Loucy (cell line): ENCODE results near the gene SCN2A.
A peak's percentile ranks its signal among the peaks of the same experiment; 100 is the strongest.

Experiments used
- H2AFZ ChIP-seq: fragments of 200-600 bp; sonication (generic); 2 replicates; pipeline ENCODE4 v1.6.0; 2016; ENCODE audit warnings: antibody characterized with exemption, mild to moderate bottlenecking, low read length, moderate library complexity
- H3F3A ChIP-seq: fragments of 200-600 bp; 2 replicates; pipeline ENCODE4 v1.6.0; 2016; ENCODE audit warnings: antibody characterized with exemption, low read depth, mild to moderate bottlenecking
- H3K27me3 ChIP-seq: fragments of 200-600 bp; sonication (generic); 2 replicates; pipeline ENCODE4 v1.6.1; 2014; ENCODE audit warnings: low read length, mild to moderate bottlenecking; ENCODE audit not compliant: insufficient read depth, poor library complexity, severe bottlenecking
- H3K36me3 ChIP-seq: fragments of 200-600 bp; sonication (generic); 2 replicates; pipeline ENCODE4 v1.6.1; 2016; ENCODE audit warnings: low read length; ENCODE audit not compliant: insufficient read depth
- H3K4me1 ChIP-seq: fragments of 200-600 bp; sonication (generic); 2 replicates; pipeline ENCODE4 v1.5.1; 2014; ENCODE audit warnings: low read length, mild to moderate bottlenecking; ENCODE audit not compliant: insufficient read depth, poor library complexity, severe bottlenecking
- H3K4me2 ChIP-seq: fragments of 200-600 bp; sonication (generic); 2 replicates; pipeline ENCODE4 v1.6.0; 2014; ENCODE audit warnings: antibody characterized with exemption, low read length, low read depth, mild to moderate bottlenecking; ENCODE audit not compliant: poor library complexity, severe bottlenecking
- H3K4me3 ChIP-seq: fragments of 200-600 bp; sonication (generic); 2 replicates; pipeline ENCODE4 v1.5.1; 2014; ENCODE audit warnings: low read length, mild to moderate bottlenecking, mixed read lengths; ENCODE audit not compliant: poor library complexity, severe bottlenecking
- H3K79me2 ChIP-seq: fragments of 200-600 bp; sonication (generic); 2 replicates; pipeline ENCODE4 v1.6.1; 2014; ENCODE audit warnings: low read length; ENCODE audit not compliant: insufficient read depth
- H3K9ac ChIP-seq: fragments of 200-600 bp; sonication (generic); 2 replicates; pipeline ENCODE4 v1.6.0; 2014; ENCODE audit warnings: mild to moderate bottlenecking, low read depth, low read length, moderate library complexity; ENCODE audit not compliant: poor library complexity, severe bottlenecking
- H3K9me2 ChIP-seq: fragments of 200-600 bp; sonication (generic); replicated peaks from 2 replicates; pipeline ENCODE4 v1.6.1; 2016; ENCODE audit warnings: low read depth, low read length, mixed read lengths
- H3K9me3 ChIP-seq: fragments of 200-600 bp; sonication (generic); 2 replicates; pipeline ENCODE4 v1.6.1; 2014; ENCODE audit warnings: mild to moderate bottlenecking, antibody characterized with exemption, low read length, low read depth; ENCODE audit not compliant: insufficient read depth
- H4K20me1 ChIP-seq: fragments of 200-600 bp; sonication (generic); 2 replicates; pipeline ENCODE4 v1.6.0; 2014; ENCODE audit warnings: antibody characterized with exemption, low read length, mild to moderate bottlenecking; ENCODE audit not compliant: insufficient read depth, poor library complexity, severe bottlenecking
- EZH2phosphoT487 ChIP-seq: fragments of 200-600 bp; IDR thresholded peaks from 2 replicates; pipeline ENCODE4 v1.6.1; 2018; ENCODE audit warnings: antibody characterized with exemption, mild to moderate bottlenecking, moderate library complexity, borderline replicate concordance
- TF ChIP-seq, protein P1 (sequence below): fragments of 200-600 bp; sonication (generic); conservative IDR thresholded peaks from 2 replicates; pipeline ENCODE4 v1.5.1; 2014; ENCODE audit warnings: mild to moderate bottlenecking, antibody characterized with exemption, low read length

The SCN2A gene

DNA sequence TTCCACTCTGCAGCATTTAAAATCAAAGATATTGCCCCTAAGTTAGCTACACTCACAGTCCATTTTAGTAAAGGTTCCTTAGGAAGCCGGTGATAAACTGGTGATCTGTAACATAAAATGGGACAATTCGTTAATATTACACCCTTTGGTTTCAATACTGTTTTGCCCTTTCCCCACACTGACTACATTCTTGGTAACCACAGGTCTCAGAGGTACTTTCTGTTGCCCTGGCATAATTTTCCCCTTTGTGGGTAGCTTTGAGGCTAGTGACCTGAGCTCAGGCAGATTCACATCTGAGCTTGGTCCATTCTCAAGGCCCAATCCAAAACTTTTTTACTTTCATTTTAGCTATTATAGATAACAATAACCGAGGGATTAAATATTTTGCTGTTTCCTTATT is 197.3 kb downstream of the SCN2A start:
- no peak overlapping the region for H3K4me3 ChIP-seq
- H3K9me3 ChIP-seq, result no peaks in the 10 kb centered on the region
- H3K4me2 ChIP-seq, result peak overlapping the region; percentile 29
- H3K27me3 ChIP-seq, result no peaks in the 10 kb centered on the region
- no peaks in the 10 kb centered on the region for H3K9me2 ChIP-seq
- no peak overlapping the region for H3K9ac ChIP-seq
- no peaks in the 10 kb centered on the region for H3K79me2 ChIP-seq
- no peaks in the 10 kb centered on the region for H4K20me1 ChIP-seq
- H3K4me1 ChIP-seq, result peaks cover 13% of the 10 kb centered on the region
- no peaks in the 10 kb centered on the region for H3K36me3 ChIP-seq
- H3F3A ChIP-seq, result no peaks in the 10 kb centered on the region
- H2AFZ ChIP-seq, result no peak overlapping the region
- TF ChIP-seq, protein P1, sequence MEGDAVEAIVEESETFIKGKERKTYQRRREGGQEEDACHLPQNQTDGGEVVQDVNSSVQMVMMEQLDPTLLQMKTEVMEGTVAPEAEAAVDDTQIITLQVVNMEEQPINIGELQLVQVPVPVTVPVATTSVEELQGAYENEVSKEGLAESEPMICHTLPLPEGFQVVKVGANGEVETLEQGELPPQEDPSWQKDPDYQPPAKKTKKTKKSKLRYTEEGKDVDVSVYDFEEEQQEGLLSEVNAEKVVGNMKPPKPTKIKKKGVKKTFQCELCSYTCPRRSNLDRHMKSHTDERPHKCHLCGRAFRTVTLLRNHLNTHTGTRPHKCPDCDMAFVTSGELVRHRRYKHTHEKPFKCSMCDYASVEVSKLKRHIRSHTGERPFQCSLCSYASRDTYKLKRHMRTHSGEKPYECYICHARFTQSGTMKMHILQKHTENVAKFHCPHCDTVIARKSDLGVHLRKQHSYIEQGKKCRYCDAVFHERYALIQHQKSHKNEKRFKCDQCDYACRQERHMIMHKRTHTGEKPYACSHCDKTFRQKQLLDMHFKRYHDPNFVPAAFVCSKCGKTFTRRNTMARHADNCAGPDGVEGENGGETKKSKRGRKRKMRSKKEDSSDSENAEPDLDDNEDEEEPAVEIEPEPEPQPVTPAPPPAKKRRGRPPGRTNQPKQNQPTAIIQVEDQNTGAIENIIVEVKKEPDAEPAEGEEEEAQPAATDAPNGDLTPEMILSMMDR, result no peak
- TF ChIP-seq EZH2phosphoT487, result no peak

DNA sequence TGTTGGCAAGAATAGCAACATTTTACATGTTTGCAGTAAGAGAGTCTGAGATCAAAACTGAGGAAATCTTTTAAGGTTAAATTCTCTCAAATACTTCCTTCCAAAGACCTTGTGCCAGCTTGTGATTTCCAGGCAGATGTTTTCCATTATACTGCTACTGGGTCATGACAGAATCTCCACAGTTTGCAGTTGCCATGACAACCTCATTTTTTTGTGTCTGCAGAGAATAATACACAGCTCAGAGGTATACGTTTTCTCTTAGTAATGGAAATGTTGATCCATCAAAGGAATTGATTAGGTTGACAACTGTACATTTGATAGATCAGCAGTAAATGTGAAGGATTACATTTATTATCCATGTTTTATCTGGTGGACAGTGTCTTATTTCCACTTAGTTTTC is 201.2 kb downstream of the SCN2A start:
- Histone ChIP-seq H3K4me1 (peaks cover 25% of the 10 kb centered on the region), H3K9me3 (no peaks in the 10 kb centered on the region), H3K79me2 (no peaks in the 10 kb centered on the region), H2AFZ (no peak overlapping the region), H3K4me2 (no peak overlapping the region), H3F3A (no peaks in the 10 kb centered on the region), H3K36me3 (no peaks in the 10 kb centered on the region), H3K9me2 (no peaks in the 10 kb centered on the region), H3K27me3 (no peaks in the 10 kb centered on the region), H3K9ac (no peak overlapping the region), H3K4me3 (no peak overlapping the region), H4K20me1 (no peaks in the 10 kb centered on the region)
- TF ChIP-seq, protein P1, result no peak
- TF ChIP-seq EZH2phosphoT487, result no peak
